ENCODE results near the gene HACD2. TPM values are rescaled to one million over a fixed set of nuclear protein-coding genes. Genes with fewer than 3 reads are reported as not detected.

HACD2 gene
- total and polyA plus RNA-seq, 9 of the 15 experiments (the other 6 are each of a cell fraction or from before 2014, with no cell fraction given) = 1.3 to 10.5 (median 3.8) TPM

GRCh38 chr3:123483146-123483545, 101.7 kb downstream of the HACD2 start:
- in situ Hi-C loops (cut with MboI) (no loop called here), intact Hi-C loops (cut with micrococcal nuclease) (no loop called here)
- Histone ChIP-seq H3K27me3 (ENCODE audit: control insufficient read depth in 2 of 2, insufficient read depth in 2 of 2, low read length in 2 of 2) (peaks cover 7 to 43% of the 10 kb centered on the region in 2 experiments; a peak in 4 of 5 replicates), H3K9me1 (ENCODE audit: control insufficient read depth, insufficient read depth, low read length) (no peaks in the 10 kb centered on the region), H3K27ac (ENCODE audit: extremely low read depth, low read depth, low read length) (no peak overlapping the region), H3K79me2 (ENCODE audit: control insufficient read depth, insufficient read depth, low read length) (no peaks in the 10 kb centered on the region), H3K4me2 (ENCODE audit: insufficient read depth, low read length) (no peak overlapping the region), H3K36me3 (ENCODE audit: control insufficient read depth, insufficient read depth, low read length) (no peaks in the 10 kb centered on the region), H3K9ac (ENCODE audit: insufficient read depth in 1 of 2, low read depth in 2 of 2, low read length in 2 of 2) (peak overlapping the region in 1 of 2 experiments; percentile 17; a peak in 1 of 4 replicates), H3K4me3 (no peak overlapping the region), H3K4me1 (replicated peaks in 1 of 2; ENCODE audit: control insufficient read depth in 2 of 2, insufficient read depth in 2 of 2, low read length in 2 of 2) (no peaks in the 10 kb centered on the region), H3K9me3 (replicated peaks; ENCODE audit: control insufficient read depth, insufficient read depth, low read depth, low read length) (no peaks in the 10 kb centered on the region), H2AFZ (ENCODE audit: low read depth, low read length) (no peak overlapping the region), H4K20me1 (replicated peaks; ENCODE audit: control insufficient read depth, insufficient read depth, low read length) (no peaks in the 10 kb centered on the region)
- no TSS peak for BruUV-seq (replicated peaks)
- no peak for DNase-seq (ENCODE audit: extremely low read depth in 1 of 4, low spot score in 3 of 4)
- FAIRE-seq = no peak
- 3% methylated on average over 6 of the region's 6 CpGs for WGBS (ENCODE audit: insufficient coverage, low coverage, missing lambda C conversion rate)
- no peak for ATAC-seq
- POLR2A ChIA-PET = interaction anchor here (1.2 kb wide), 1 partner anchor 22 kb away, joined by 3 read pairs; no protein-coding TSS in a partner anchor
- CTCF ChIA-PET (ENCODE audit: low intra/inter-chr PET ratio) = no interaction called here
- no peak for TF ChIP-seq ZNF75A (CRISPR knock-in tag; IDR thresholded peaks at IDR 0.05)
- no peak for TF ChIP-seq RBM22 (IDR thresholded peaks at IDR 0.05; ENCODE audit: low read depth, low read length, poor library complexity, severe bottlenecking)
- TF ChIP-seq ZNF280A (IDR thresholded peaks at IDR 0.05; ENCODE audit: low read depth, partially characterized antibody) = no peak
- TF ChIP-seq GABPA (tag; conservative IDR thresholded peaks at IDR 0.05; ENCODE audit: low read depth) = no peak
- TF ChIP-seq MAFG (tag; conservative IDR thresholded peaks at IDR 0.05) = no peak
- TF ChIP-seq CAMTA2 (CRISPR knock-in tag; conservative IDR thresholded peaks at IDR 0.05) = no peak
- TF ChIP-seq IRF9 (tag; IDR thresholded peaks at IDR 0.05) = no peak
- TF ChIP-seq CCNT2 (IDR thresholded peaks at IDR 0.05; ENCODE audit: borderline replicate concordance, extremely low read depth, insufficient read length, low read depth, low read length) = no peak
- no peak for TF ChIP-seq CHD4 (IDR thresholded peaks at IDR 0.05; ENCODE audit: insufficient read depth, insufficient replicate concordance, low read depth, low read length, poor library complexity, severe bottlenecking)
- TF ChIP-seq PHF21A (IDR thresholded peaks at IDR 0.05; ENCODE audit: borderline replicate concordance, low read depth) = no peak
- TF ChIP-seq NR2F6 (CRISPR knock-in tag; IDR thresholded peaks at IDR 0.05) = no peak
- no peak for TF ChIP-seq SRSF9 (IDR thresholded peaks at IDR 0.05; ENCODE audit: borderline replicate concordance, low read depth, low read length)
- TF ChIP-seq ZNF79 (CRISPR knock-in tag; IDR thresholded peaks at IDR 0.05; ENCODE audit: low read depth) = no peak
- no peak for TF ChIP-seq ID3 (CRISPR knock-in tag; IDR thresholded peaks at IDR 0.05)
- TF ChIP-seq ID3 (tag; IDR thresholded peaks at IDR 0.05) = no peak
- TF ChIP-seq C11orf30 (IDR thresholded peaks at IDR 0.05; ENCODE audit: low read depth) = no peak
